HCT116 (cell line): ENCODE data around the gene PQBP1. TPM values are rescaled to one million over a fixed set of nuclear protein-coding genes. Genes with fewer than 3 reads are reported as not detected.

Source experiments
- ATAC-seq: fragments of 200-7000 bp; cut with Tn5 transposase; 2 replicates; pipeline ENCODE4 v1.9.1; 2020; ENCODE audit warnings: mild to moderate bottlenecking, moderate library complexity
- BruUV-seq: library from RNA; stranded (reverse); fragments of 400-500 nt; replicated peaks from 2 replicates; lab custom pipeline; 2021; lab: Mats Ljungman, UMichigan
- CTCF ChIA-PET: fragments of 300-600 bp; sonication (Branson Sonifier 250); formaldehyde crosslinking; loops from one replicate; lab custom pipeline; 2021; ENCODE audit warnings: antibody characterized with exemption; lab: Charles Lee
- POLR2A ChIA-PET: fragments of 300-600, 350-600 bp; sonication (Branson Sonifier 250); formaldehyde crosslinking; loops from one replicate; lab custom pipeline; 2021; ENCODE audit warnings: antibody characterized with exemption; lab: Charles Lee
- RAD21 ChIA-PET, 2 experiments: fragments of 300-600 bp; sonication (Branson Sonifier 250); formaldehyde crosslinking; loops; one replicate each; lab custom pipeline; 2023; ENCODE audit warnings: low total read pairs in 2 of 2; ENCODE audit not compliant: uncharacterized antibody in 2 of 2, unreplicated experiment in 2 of 2, low non-redundant PET in 1 of 2; lab: Charles Lee
- DNase-seq: peaks from one replicate; pipeline ENCODE4 v3.0.0-alpha.2; 2010; ENCODE audit warnings: low read depth, low spot score
- H2AFZ ChIP-seq: fragments of 200-600 bp; shearing (Covaris generic), sonication (generic); 2 replicates; pipeline ENCODE4 v1.6.1; 2017; ENCODE audit warnings: low read depth, mixed run types, mixed read lengths, antibody characterized with exemption, low read length; ENCODE audit not compliant: poor library complexity, severe bottlenecking
- H3K27ac ChIP-seq: 2 replicates; pipeline ENCODE4 v1.5.1; 2012; ENCODE audit warnings: low read depth, low read length
- H3K27me3 ChIP-seq: fragments of 200-600 bp; sonication (generic); 2 replicates; pipeline ENCODE4 v1.6.1; 2016; ENCODE audit warnings: mixed run types, low read length, mixed read lengths; ENCODE audit not compliant: insufficient read depth
- H3K36me3 ChIP-seq, 2 experiments: fragments of 200-500 bp in 1 of 2; fragments of 200-600 bp in 1 of 2; sonication (Bioruptor generic) in 1 of 2; sonication (generic) in 1 of 2; 2 replicates each; pipeline versions ENCODE4 v1.5.1 to v1.6.1; 2014 to 2016; ENCODE audit warnings: low read length in 2 of 2, inconsistent platforms in 1 of 2, mixed read lengths in 1 of 2, mixed run types in 1 of 2; ENCODE audit not compliant: insufficient read depth in 2 of 2, control insufficient read depth in 1 of 2
- H3K4me1 ChIP-seq, 2 experiments: fragments of 200-600 bp in 1 of 2; sonication (generic) in 1 of 2; 2 replicates each; pipeline versions ENCODE4 v1.5.1 to v1.6.1; 2012 to 2017; ENCODE audit warnings: low read length in 2 of 2, inconsistent platforms in 1 of 2, mild to moderate bottlenecking in 1 of 2, mixed read lengths in 1 of 2, mixed run types in 1 of 2, moderate library complexity in 1 of 2; ENCODE audit not compliant: insufficient read depth in 2 of 2, control insufficient read depth in 1 of 2
- H3K4me2 ChIP-seq: fragments of 200-600 bp; sonication (generic); 2 replicates; pipeline ENCODE4 v1.6.1; 2017; ENCODE audit warnings: mixed run types, low read length, mixed read lengths
- H3K4me3 ChIP-seq, 2 experiments: fragments of 200-600 bp in 1 of 2; sonication (generic) in 1 of 2; replicated peaks in 1 of 2; 2 replicates each; pipeline ENCODE4 v1.5.1; 2011 to 2016; ENCODE audit warnings: low read length in 2 of 2, control low read depth in 1 of 2, low read depth in 1 of 2, mild to moderate bottlenecking in 1 of 2, mixed read lengths in 1 of 2, mixed run types in 1 of 2
- H3K79me2 ChIP-seq: fragments of 200-600 bp; sonication (generic); 2 replicates; pipeline ENCODE4 v1.6.1; 2017; ENCODE audit warnings: mild to moderate bottlenecking, mixed run types, low read length, moderate library complexity, mixed read lengths; ENCODE audit not compliant: insufficient read depth
- H3K9ac ChIP-seq: fragments of 200-600 bp; sonication (generic); 2 replicates; pipeline ENCODE4 v1.6.1; 2016; ENCODE audit warnings: low read length, mixed read lengths
- H3K9me2 ChIP-seq: fragments of 200-600 bp; sonication (generic), shearing (Covaris generic); 2 replicates; pipeline ENCODE4 v1.6.1; 2017; ENCODE audit warnings: mixed run types, mild to moderate bottlenecking, moderate library complexity; ENCODE audit not compliant: insufficient read depth
- H3K9me3 ChIP-seq, 2 experiments: fragments of 200-500 bp in 1 of 2; fragments of 200-600 bp in 1 of 2; sonication (Bioruptor generic) in 1 of 2; sonication (generic) in 1 of 2; 2 replicates each; pipeline ENCODE4 v1.6.1; 2014 to 2017; ENCODE audit warnings: low read length in 2 of 2, mixed read lengths in 2 of 2, inconsistent platforms in 1 of 2, low read depth in 1 of 2, mild to moderate bottlenecking in 1 of 2, mixed run types in 1 of 2, moderate library complexity in 1 of 2; ENCODE audit not compliant: control insufficient read depth in 1 of 2, insufficient read depth in 1 of 2
- H4K20me1 ChIP-seq: fragments of 200-600 bp; sonication (generic), shearing (Covaris generic); 2 replicates; pipeline ENCODE4 v1.6.1; 2017; ENCODE audit warnings: mixed run types, mild to moderate bottlenecking, moderate library complexity; ENCODE audit not compliant: insufficient read depth
- CBX3 ChIP-seq: IDR thresholded peaks from 2 replicates; pipeline ENCODE4 v1.6.1; 2012; ENCODE audit warnings: low read depth
- EZH2phosphoT487 ChIP-seq: fragments of 200-600 bp; IDR thresholded peaks from 2 replicates; pipeline ENCODE4 v1.6.1; 2018; ENCODE audit warnings: antibody characterized with exemption, borderline replicate concordance
- POLR2A ChIP-seq: IDR thresholded peaks from 2 replicates; pipeline ENCODE4 v1.7.0; 2011; ENCODE audit warnings: borderline replicate concordance; ENCODE audit not compliant: insufficient read depth, insufficient read length; ENCODE audit errors: extremely low read depth
- TCF7L2 ChIP-seq: IDR thresholded peaks from 2 replicates; pipeline ENCODE4 v1.7.0; 2011; ENCODE audit warnings: borderline replicate concordance, inconsistent platforms; ENCODE audit not compliant: insufficient read depth, insufficient read length; ENCODE audit errors: extremely low read depth
- intact Hi-C: fragments of 100-400 bp; cut with micrococcal nuclease; formaldehyde crosslinking; loops from 2 replicates; pipeline ENCODE4 v1.10.0; 2022
- total RNA-seq: library from RNA; stranded (reverse); gene quantifications from one replicate; pipeline ENCODE4 v1.2.1, GENCODE V29; 2021; ENCODE audit not compliant: unreplicated experiment
- TF ChIP-seq, protein P1 (sequence below), 3 experiments: fragments of 200-600 bp in 1 of 3; sonication (generic) in 1 of 3; IDR thresholded peaks in 2 of 3; conservative IDR thresholded peaks in 1 of 3; 2 replicates each; pipeline ENCODE4 v1.5.1; 2012 to 2017; ENCODE audit warnings: low read depth in 2 of 3, low read length in 2 of 3, antibody characterized with exemption in 1 of 3, borderline replicate concordance in 1 of 3, control low read depth in 1 of 3, mild to moderate bottlenecking in 1 of 3, mixed read lengths in 1 of 3, mixed run types in 1 of 3, moderate library complexity in 1 of 3; ENCODE audit not compliant: insufficient read depth in 1 of 3

Gene PQBP1
- total RNA-seq, 1 experiment from 2014 or later: 67.1 TPM

DNA sequence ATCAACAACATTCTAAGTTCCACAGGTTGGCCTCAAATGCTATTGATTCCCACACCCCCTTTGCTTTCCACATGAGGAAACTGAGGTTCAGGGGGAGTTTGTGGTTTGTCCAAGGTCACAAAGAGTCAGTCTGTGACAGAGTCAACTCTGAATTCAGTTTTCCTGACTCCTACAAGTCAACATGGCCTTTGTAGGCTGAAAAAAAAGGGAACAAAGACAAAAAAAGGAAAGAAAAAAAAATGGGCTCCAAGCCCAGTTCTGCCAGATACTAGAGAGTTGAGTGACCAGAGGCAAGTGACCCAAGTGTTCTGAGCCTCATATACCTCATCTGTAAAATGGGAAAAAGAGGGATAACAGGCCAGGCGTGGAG is 37.6 kb downstream of the PQBP1 start (continued):
- TF ChIP-seq, protein P1, sequence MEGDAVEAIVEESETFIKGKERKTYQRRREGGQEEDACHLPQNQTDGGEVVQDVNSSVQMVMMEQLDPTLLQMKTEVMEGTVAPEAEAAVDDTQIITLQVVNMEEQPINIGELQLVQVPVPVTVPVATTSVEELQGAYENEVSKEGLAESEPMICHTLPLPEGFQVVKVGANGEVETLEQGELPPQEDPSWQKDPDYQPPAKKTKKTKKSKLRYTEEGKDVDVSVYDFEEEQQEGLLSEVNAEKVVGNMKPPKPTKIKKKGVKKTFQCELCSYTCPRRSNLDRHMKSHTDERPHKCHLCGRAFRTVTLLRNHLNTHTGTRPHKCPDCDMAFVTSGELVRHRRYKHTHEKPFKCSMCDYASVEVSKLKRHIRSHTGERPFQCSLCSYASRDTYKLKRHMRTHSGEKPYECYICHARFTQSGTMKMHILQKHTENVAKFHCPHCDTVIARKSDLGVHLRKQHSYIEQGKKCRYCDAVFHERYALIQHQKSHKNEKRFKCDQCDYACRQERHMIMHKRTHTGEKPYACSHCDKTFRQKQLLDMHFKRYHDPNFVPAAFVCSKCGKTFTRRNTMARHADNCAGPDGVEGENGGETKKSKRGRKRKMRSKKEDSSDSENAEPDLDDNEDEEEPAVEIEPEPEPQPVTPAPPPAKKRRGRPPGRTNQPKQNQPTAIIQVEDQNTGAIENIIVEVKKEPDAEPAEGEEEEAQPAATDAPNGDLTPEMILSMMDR (IDR thresholded peaks at IDR 0.05 in 2 of 3, conservative IDR thresholded peaks at IDR 0.05 in 1 of 3; ENCODE audit: borderline replicate concordance in 1 of 3, insufficient read depth in 1 of 3, low read depth in 2 of 3, low read length in 2 of 3): no peak
- TF ChIP-seq EZH2phosphoT487 (no peak), POLR2A (no peak)

DNA sequence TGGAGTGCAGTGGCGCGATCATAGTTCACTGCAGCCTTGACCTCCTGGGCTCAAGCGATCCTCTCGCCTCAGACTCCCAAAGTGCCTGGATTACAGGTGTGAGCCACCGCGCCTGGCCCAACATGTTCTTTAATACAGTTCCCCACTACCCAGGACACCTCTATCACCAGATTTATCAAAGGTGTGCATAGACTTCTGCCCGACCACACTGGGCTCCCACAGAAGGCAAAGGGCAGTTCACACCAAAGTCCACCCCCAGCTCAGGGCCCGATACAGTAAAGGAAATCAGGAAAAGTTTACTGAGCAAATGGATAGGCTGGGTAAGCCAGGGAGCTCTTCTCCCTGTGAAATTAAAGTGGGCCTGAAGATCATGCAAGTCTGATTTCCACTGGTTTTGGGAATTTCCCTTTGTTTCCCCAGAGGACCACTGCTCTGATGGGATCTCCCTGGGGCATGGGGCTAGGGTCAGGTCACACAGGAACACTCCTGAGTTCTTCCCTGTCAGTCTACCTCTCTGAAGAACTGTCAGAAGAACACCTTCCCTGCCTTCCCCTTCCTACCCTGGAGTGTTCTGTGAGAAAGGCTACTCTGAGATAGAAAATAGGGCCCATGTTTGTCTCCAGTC is 38.8 kb downstream of the PQBP1 start:
- intact Hi-C loops: no loop called here
- Histone ChIP-seq H2AFZ (no peak overlapping the region), H4K20me1 (no peaks in the 10 kb centered on the region), H3K27ac (no peak overlapping the region), H3K9me2 (no peaks in the 10 kb centered on the region), H3K4me1 (no peaks in the 10 kb centered on the region)
- POLR2A ChIA-PET: no interaction called here
- BruUV-seq: no TSS peak
- RAD21 ChIA-PET: no interaction called here
- no peak for ATAC-seq
- no peak for TF ChIP-seq CBX3
- TF ChIP-seq TCF7L2: no peak
- TF ChIP-seq, all 23 proteins: peak for 0
- Histone ChIP-seq H3K36me3 (peaks cover 2 to 3% of the 10 kb centered on the region in 2 experiments; a peak in 3 of 4 replicates), H3K9ac (no peak overlapping the region), H3K9me3 (no peaks in the 10 kb centered on the region), H3K79me2 (peaks cover 23% of the 10 kb centered on the region), H3K4me2 (no peak overlapping the region), H3K4me3 (no peak overlapping the region), H3K27me3 (no peaks in the 10 kb centered on the region)
- no peak for DNase-seq
- CTCF ChIA-PET: no interaction called here
